Renal cortical epithelial cell (primary cell): ENCODE data around the gene GRM1. TPM values are rescaled to one million over a fixed set of nuclear protein-coding genes. Genes with fewer than 3 reads are reported as not detected.
A peak's percentile ranks its signal among the peaks of the same experiment; 100 is the strongest.

Experiments used
- DNase-seq: peaks from one replicate; pipeline ENCODE4 v3.0.0-alpha.2; 2011; ENCODE audit warnings: low read depth
- total RNA-seq: library from RNA; depleted of rRNA; stranded (reverse); fragments of >200 nt; gene quantifications from 2 replicates; pipeline ENCODE4 v1.2.3, GENCODE V29; 2014

Gene GRM1
- total RNA-seq, 1 donor from 2014 or later, result 0.10 TPM

GRCh38 chr6:146097586-146097985 is 68.7 kb downstream of the GRM1 start:
- DNase-seq, result no peak

- DNase-seq, result no peak
These were observed 71.9 kb downstream of the GRM1 start for GRCh38 chr6:146100776-146101175.

- peak; percentile 13 for DNase-seq
These were observed 74.7 kb downstream of the GRM1 start for GRCh38 chr6:146103416-146104072.

- DNase-seq, result peak; percentile 34
These were observed 77.7 kb downstream of the GRM1 start for GRCh38 chr6:146106532-146106931.

GRCh38 chr6:146110990-146111389 is 82.1 kb downstream of the GRM1 start:
- DNase-seq, result no peak

- DNase-seq, result no peak
These were observed 83.1 kb downstream of the GRM1 start for GRCh38 chr6:146111881-146112450.

GRCh38 chr6:146113084-146113623 is 84.3 kb downstream of the GRM1 start:
- DNase-seq, result no peak

- DNase-seq, result no peak
These were observed 94.8 kb downstream of the GRM1 start for GRCh38 chr6:146123616-146124015.

- no peak for DNase-seq
These were observed 98.8 kb downstream of the GRM1 start for GRCh38 chr6:146127447-146128215.

GRCh38 chr6:146133866-146134265 is 105.0 kb downstream of the GRM1 start:
- DNase-seq, result no peak

GRCh38 chr6:146135167-146135566 is 106.3 kb downstream of the GRM1 start:
- no peak for DNase-seq

GRCh38 chr6:146146836-146147235 is 118.0 kb downstream of the GRM1 start:
- no peak for DNase-seq

- DNase-seq, result peak; percentile 37
These were observed 120.9 kb downstream of the GRM1 start for GRCh38 chr6:146149770-146150169.

GRCh38 chr6:146153040-146153758 is 124.3 kb downstream of the GRM1 start:
- no peak for DNase-seq

GRCh38 chr6:146154197-146154596 is 125.3 kb downstream of the GRM1 start:
- DNase-seq, result peak; percentile 59

- no peak for DNase-seq
These were observed 132.8 kb downstream of the GRM1 start for GRCh38 chr6:146161664-146162063.

GRCh38 chr6:146169872-146170271 is 141.0 kb downstream of the GRM1 start:
- DNase-seq, result no peak

- no peak for DNase-seq
These were observed 148.9 kb downstream of the GRM1 start for GRCh38 chr6:146177785-146178184.

- DNase-seq, result no peak
These were observed 155.0 kb downstream of the GRM1 start for GRCh38 chr6:146183831-146184230.

GRCh38 chr6:146184701-146185100 is 155.8 kb downstream of the GRM1 start:
- DNase-seq, result no peak

GRCh38 chr6:146189131-146189530 is 160.3 kb downstream of the GRM1 start:
- DNase-seq, result no peak

GRCh38 chr6:146190581-146190980 is 161.7 kb downstream of the GRM1 start:
- no peak for DNase-seq
